ENCODE measurements around the gene PPCS. TPM values are rescaled to one million over a fixed set of nuclear protein-coding genes. Genes with fewer than 3 reads are reported as not detected.

PPCS gene
- total RNA-seq, 4 donors from 2014 or later: 46.3 to 92.4 (median 64.0) TPM

GRCh38 chr1:42490237-42490636, 33.9 kb downstream of the PPCS start:
- no peak for TF ChIP-seq CTCF (IDR thresholded peaks at IDR 0.05; ENCODE audit: low read depth)

GRCh38 chr1:42504535-42505128, 48.3 kb downstream of the PPCS start:
- TF ChIP-seq CTCF (IDR thresholded peaks at IDR 0.05; ENCODE audit: low read depth): no peak

GRCh38 chr1:42506576-42506975, 50.2 kb downstream of the PPCS start:
- no peak for TF ChIP-seq CTCF (IDR thresholded peaks at IDR 0.05; ENCODE audit: low read depth)

Small RNA genes within 50 kb of the gene (small RNA-seq; reads per million reads assigned to genes)
- gene TMSB4XP1: not detected

Other genes starting within 250 kb of the PPCS start
- 10 to 100 TPM; 50.2 to 63.1 (median 56.6) TPM for gene FOXJ3, start 121.3 kb upstream of the PPCS start, total RNA-seq
- under 1 TPM; 0.16 to 0.22 (median 0.18) TPM for gene RIMKLA, start 75.8 kb upstream of the PPCS start, total RNA-seq
- gene ZMYND12, start 521 bp upstream of the PPCS start, total RNA-seq: 1 to 10 TPM in 3 of 4 donors, not detected in 1; 3.1 to 7.5 (median 3.7) TPM
- 1 to 10 TPM; 1.9 to 3.9 (median 2.3) TPM for gene CCDC30, start 6.7 kb downstream of the PPCS start, total RNA-seq
- gene PPIH, start 201.9 kb downstream of the PPCS start, total RNA-seq: 10 to 100 TPM; 11.9 to 23.6 (median 20.2) TPM
- gene YBX1, start 225.9 kb downstream of the PPCS start, total RNA-seq: 100 to 1,000 TPM; 594 to 809 (median 657) TPM

All from subcutaneous adipose tissue (tissue), 4 donors.